ENCODE data around the gene WWOX.

The WWOX gene

GRCh38 chr16:78837706-78838105 lies 738.3 kb downstream of the WWOX start:
- Histone ChIP-seq H3K4me1 (ENCODE audit: control insufficient read depth in 1 of 2, insufficient read depth in 2 of 2, low read length in 2 of 2) (no peaks in the 10 kb centered on the region), H3K27ac (ENCODE audit: low read depth, low read length) (no peak overlapping the region), H3K14ac (ENCODE audit: low read length) (no peak overlapping the region), H2BK120ac (ENCODE audit: insufficient read depth, low read length, poor library complexity) (no peak overlapping the region), H4K91ac (ENCODE audit: low read depth, low read length) (no peak overlapping the region), H4K12ac (ENCODE audit: low read depth, low read length) (no peak overlapping the region), H3K79me2 (ENCODE audit: control insufficient read depth, insufficient read depth, low read length, poor library complexity) (no peaks in the 10 kb centered on the region), H3K4me3 (ENCODE audit: low read depth, low read length) (no peak overlapping the region), H3K23ac (ENCODE audit: low read length) (no peak overlapping the region), H2BK12ac (ENCODE audit: low read length) (no peak overlapping the region), H2BK5ac (ENCODE audit: low read depth, low read length, poor library complexity) (no peak overlapping the region), H2AK5ac (ENCODE audit: low read length) (no peak overlapping the region), H3K9me3 (ENCODE audit: insufficient read depth, low read depth, low read length) (no peaks in the 10 kb centered on the region), H3K36me3 (ENCODE audit: control insufficient read depth in 1 of 2, insufficient read depth in 2 of 2, low read length in 2 of 2) (no peaks in the 10 kb centered on the region), H2AFZ (ENCODE audit: insufficient read depth, low read length, poor library complexity) (no peak overlapping the region), H3K9ac (ENCODE audit: low read length) (no peak overlapping the region), H3K4ac (ENCODE audit: low read depth, low read length) (no peak overlapping the region), H4K8ac (ENCODE audit: low read depth, low read length) (no peak overlapping the region), H3K18ac (ENCODE audit: low read length) (no peak overlapping the region), H3K4me2 (ENCODE audit: low read length) (no peak overlapping the region), H3K79me1 (ENCODE audit: low read length) (no peaks in the 10 kb centered on the region), H3K27me3 (ENCODE audit: insufficient read depth, low read length) (no peaks in the 10 kb centered on the region)
- no peak for DNase-seq

DNA sequence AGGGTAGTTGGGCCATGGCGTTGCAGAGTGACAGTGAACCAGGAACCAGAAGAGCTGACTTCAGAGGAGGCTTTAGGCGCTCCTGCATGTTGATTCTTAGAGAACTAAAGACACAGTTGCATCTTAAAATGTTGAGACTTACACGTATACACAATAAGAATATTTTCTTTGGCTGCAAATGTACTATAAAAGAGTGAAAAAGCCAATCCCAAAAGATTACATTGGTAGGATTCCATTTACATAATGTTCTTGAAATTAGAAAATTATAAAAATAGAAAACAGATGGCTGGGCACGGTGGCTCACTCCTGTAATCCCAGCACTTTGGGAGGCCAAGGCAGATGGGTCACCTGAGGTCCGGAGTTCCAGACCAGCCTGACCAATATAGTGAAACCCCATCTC lies 738.8 kb downstream of the WWOX start:
- Histone ChIP-seq H3K36me3 (ENCODE audit: control insufficient read depth in 1 of 2, insufficient read depth in 2 of 2, low read length in 2 of 2) (no peaks in the 10 kb centered on the region), H3K23ac (ENCODE audit: low read length) (no peak overlapping the region), H3K27me3 (ENCODE audit: insufficient read depth, low read length) (no peaks in the 10 kb centered on the region), H3K18ac (ENCODE audit: low read length) (no peak overlapping the region), H4K91ac (ENCODE audit: low read depth, low read length) (no peak overlapping the region), H3K4me3 (ENCODE audit: low read depth, low read length) (no peak overlapping the region), H3K79me2 (ENCODE audit: control insufficient read depth, insufficient read depth, low read length, poor library complexity) (no peaks in the 10 kb centered on the region), H3K14ac (ENCODE audit: low read length) (no peak overlapping the region), H2BK120ac (ENCODE audit: insufficient read depth, low read length, poor library complexity) (no peak overlapping the region), H2AFZ (ENCODE audit: insufficient read depth, low read length, poor library complexity) (no peak overlapping the region), H3K27ac (ENCODE audit: low read depth, low read length) (no peak overlapping the region), H3K9ac (ENCODE audit: low read length) (no peak overlapping the region), H3K79me1 (ENCODE audit: low read length) (no peaks in the 10 kb centered on the region), H2BK12ac (ENCODE audit: low read length) (no peak overlapping the region), H2AK5ac (ENCODE audit: low read length) (no peak overlapping the region), H3K4me2 (ENCODE audit: low read length) (no peak overlapping the region), H4K8ac (ENCODE audit: low read depth, low read length) (no peak overlapping the region), H3K4ac (ENCODE audit: low read depth, low read length) (no peak overlapping the region), H3K9me3 (ENCODE audit: insufficient read depth, low read depth, low read length) (no peaks in the 10 kb centered on the region), H3K4me1 (ENCODE audit: control insufficient read depth in 1 of 2, insufficient read depth in 2 of 2, low read length in 2 of 2) (no peaks in the 10 kb centered on the region), H2BK5ac (ENCODE audit: low read depth, low read length, poor library complexity) (no peak overlapping the region), H4K12ac (ENCODE audit: low read depth, low read length) (no peak overlapping the region)
- DNase-seq: no peak
- no CpG with 5 or more reads among the region's 5 CpGs for WGBS (ENCODE audit: extremely low coverage, insufficient coverage, insufficient read length)

- Histone ChIP-seq H3K4me1 (ENCODE audit: control insufficient read depth in 1 of 2, insufficient read depth in 2 of 2, low read length in 2 of 2) (no peaks in the 10 kb centered on the region), H3K4ac (ENCODE audit: low read depth, low read length) (no peak overlapping the region), H2AFZ (ENCODE audit: insufficient read depth, low read length, poor library complexity) (no peak overlapping the region), H3K36me3 (ENCODE audit: control insufficient read depth in 1 of 2, insufficient read depth in 2 of 2, low read length in 2 of 2) (no peaks in the 10 kb centered on the region), H3K79me2 (ENCODE audit: control insufficient read depth, insufficient read depth, low read length, poor library complexity) (no peaks in the 10 kb centered on the region), H2BK12ac (ENCODE audit: low read length) (no peak overlapping the region), H3K18ac (ENCODE audit: low read length) (no peak overlapping the region), H2BK5ac (ENCODE audit: low read depth, low read length, poor library complexity) (no peak overlapping the region), H2AK5ac (ENCODE audit: low read length) (no peak overlapping the region), H2BK120ac (ENCODE audit: insufficient read depth, low read length, poor library complexity) (no peak overlapping the region), H3K79me1 (ENCODE audit: low read length) (no peaks in the 10 kb centered on the region), H3K9me3 (ENCODE audit: insufficient read depth, low read depth, low read length) (no peaks in the 10 kb centered on the region), H4K91ac (ENCODE audit: low read depth, low read length) (no peak overlapping the region), H3K4me3 (ENCODE audit: low read depth, low read length) (no peak overlapping the region), H4K8ac (ENCODE audit: low read depth, low read length) (no peak overlapping the region), H3K27me3 (ENCODE audit: insufficient read depth, low read length) (no peaks in the 10 kb centered on the region), H3K14ac (ENCODE audit: low read length) (no peak overlapping the region), H3K23ac (ENCODE audit: low read length) (no peak overlapping the region), H3K9ac (ENCODE audit: low read length) (no peak overlapping the region), H3K4me2 (ENCODE audit: low read length) (no peak overlapping the region), H3K27ac (ENCODE audit: low read depth, low read length) (no peak overlapping the region), H4K12ac (ENCODE audit: low read depth, low read length) (no peak overlapping the region)
- WGBS (ENCODE audit: extremely low coverage, insufficient coverage, insufficient read length): no CpG with 5 or more reads among the region's 4 CpGs
- no peak for DNase-seq
These were observed 743.5 kb downstream of the WWOX start for GRCh38 chr16:78842950-78843349.

DNA sequence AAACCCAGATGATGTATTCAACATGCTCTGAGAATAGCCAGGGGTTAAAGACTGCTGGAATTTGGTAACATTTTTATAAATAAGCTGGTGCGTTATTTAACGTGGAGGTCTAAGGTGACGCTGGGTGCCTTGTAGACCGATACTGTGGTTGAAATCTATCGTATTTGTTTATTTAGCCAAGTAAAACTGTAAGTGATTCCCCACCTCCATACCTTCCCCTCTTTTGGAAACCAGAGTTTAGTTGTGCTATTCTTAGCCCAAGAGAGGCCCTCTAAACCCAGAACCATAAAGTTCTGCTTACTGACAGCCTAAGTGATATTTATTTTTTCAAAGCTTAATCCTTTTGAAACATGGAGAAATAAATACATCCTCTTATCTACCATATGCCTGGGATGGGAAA lies 744.5 kb downstream of the WWOX start:
- Histone ChIP-seq H3K79me1 (ENCODE audit: low read length) (no peaks in the 10 kb centered on the region), H2AK5ac (ENCODE audit: low read length) (no peak overlapping the region), H3K9me3 (ENCODE audit: insufficient read depth, low read depth, low read length) (no peaks in the 10 kb centered on the region), H4K8ac (ENCODE audit: low read depth, low read length) (no peak overlapping the region), H3K79me2 (ENCODE audit: control insufficient read depth, insufficient read depth, low read length, poor library complexity) (no peaks in the 10 kb centered on the region), H3K23ac (ENCODE audit: low read length) (no peak overlapping the region), H3K4me1 (ENCODE audit: control insufficient read depth in 1 of 2, insufficient read depth in 2 of 2, low read length in 2 of 2) (peaks cover 0 to 3% of the 10 kb centered on the region in 2 experiments), H4K12ac (ENCODE audit: low read depth, low read length) (no peak overlapping the region), H2BK12ac (ENCODE audit: low read length) (no peak overlapping the region), H3K14ac (ENCODE audit: low read length) (no peak overlapping the region), H3K27me3 (ENCODE audit: insufficient read depth, low read length) (no peaks in the 10 kb centered on the region), H3K18ac (ENCODE audit: low read length) (no peak overlapping the region), H2BK5ac (ENCODE audit: low read depth, low read length, poor library complexity) (no peak overlapping the region), H2AFZ (ENCODE audit: insufficient read depth, low read length, poor library complexity) (no peak overlapping the region), H3K4me2 (ENCODE audit: low read length) (no peak overlapping the region), H3K9ac (ENCODE audit: low read length) (no peak overlapping the region), H3K4ac (ENCODE audit: low read depth, low read length) (no peak overlapping the region), H3K36me3 (ENCODE audit: control insufficient read depth in 1 of 2, insufficient read depth in 2 of 2, low read length in 2 of 2) (no peaks in the 10 kb centered on the region), H3K27ac (ENCODE audit: low read depth, low read length) (no peak overlapping the region), H3K4me3 (ENCODE audit: low read depth, low read length) (no peak overlapping the region), H2BK120ac (ENCODE audit: insufficient read depth, low read length, poor library complexity) (no peak overlapping the region), H4K91ac (ENCODE audit: low read depth, low read length) (no peak overlapping the region)
- WGBS (ENCODE audit: extremely low coverage, insufficient coverage, insufficient read length): no CpG with 5 or more reads among the region's 5 CpGs
- no peak for DNase-seq
